Left hindlimb (tissue), 1 donor: ENCODE data around the gene IRGC.

Experiments
- DNase-seq: peaks from one replicate; pipeline ENCODE4 v3.0.0-alpha.2; 2018

IRGC gene

DNA sequence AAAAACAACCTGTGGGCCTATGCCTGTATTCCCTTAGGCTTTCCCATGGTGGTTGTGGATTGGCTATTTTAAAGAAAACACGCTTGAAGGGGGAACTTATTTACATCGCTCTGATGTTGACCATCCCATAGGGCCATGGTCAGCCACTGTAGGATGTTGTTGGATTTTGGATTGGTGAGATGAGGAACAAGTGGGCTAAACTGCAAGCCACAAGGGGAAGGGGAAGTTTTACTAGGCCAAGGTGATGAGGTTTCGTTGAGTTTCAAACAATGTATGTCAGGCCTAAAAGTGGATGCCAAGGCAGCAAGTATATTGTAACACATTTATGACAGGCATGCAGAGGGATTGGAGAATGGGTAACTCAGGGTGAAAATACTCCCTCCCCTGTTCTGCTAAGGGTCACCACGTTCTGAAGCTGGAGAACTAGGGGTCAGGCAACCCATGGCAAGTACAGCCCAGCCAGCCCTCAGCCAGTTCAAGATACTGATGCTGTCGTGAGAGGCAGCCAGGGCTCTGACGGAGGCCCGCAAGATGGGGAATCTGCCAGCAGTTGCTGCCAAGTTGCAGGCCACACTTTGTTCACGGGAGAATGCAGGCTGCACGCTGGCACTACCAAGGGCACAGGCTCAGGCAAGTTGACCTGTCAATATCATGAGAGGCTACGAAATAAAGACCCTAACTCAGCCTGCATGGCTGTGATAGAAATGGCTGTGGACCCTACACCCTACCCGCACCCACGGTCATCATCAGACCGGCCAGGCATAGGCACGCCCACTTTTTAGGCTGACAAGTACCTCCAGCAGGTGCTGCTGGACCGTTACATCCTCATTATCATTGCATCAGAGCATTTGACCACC is 11.1 kb downstream of the IRGC start:
- DNase-seq, result no peak

DNA sequence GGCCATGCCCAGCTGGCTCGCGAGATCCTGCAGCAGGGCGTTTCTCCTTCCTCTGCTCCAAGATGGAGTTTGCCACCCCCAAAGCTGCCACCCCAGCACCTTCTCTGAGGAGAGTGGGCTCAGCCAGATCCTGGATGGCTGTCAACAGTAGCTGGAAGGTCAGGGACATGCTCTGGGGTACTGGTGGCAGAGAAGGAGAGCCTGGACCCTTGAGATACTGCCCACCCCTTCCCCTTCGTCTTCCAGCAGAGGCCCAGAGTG is 11.6 kb downstream of the IRGC start:
- no peak for DNase-seq

DNA sequence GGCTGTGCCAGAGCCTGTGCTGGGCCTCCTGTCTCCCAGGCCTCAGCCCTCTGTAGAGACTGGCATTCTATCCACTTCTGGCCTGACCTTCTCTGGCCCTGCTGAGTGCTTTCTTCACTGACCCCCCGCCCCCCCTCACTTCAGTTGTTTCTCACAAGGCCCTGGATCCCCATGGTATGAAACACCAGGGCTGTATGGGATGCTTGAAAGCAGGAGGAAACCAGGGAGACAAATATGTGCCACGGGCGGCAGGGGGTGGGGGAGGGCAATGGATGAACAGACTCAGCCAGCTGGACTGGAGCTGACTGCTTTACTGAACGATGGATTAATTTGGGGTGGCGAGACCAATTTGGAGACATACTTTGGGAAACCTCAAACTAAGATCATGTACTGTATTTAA is 14.0 kb downstream of the IRGC start:
- no peak for DNase-seq

DNA sequence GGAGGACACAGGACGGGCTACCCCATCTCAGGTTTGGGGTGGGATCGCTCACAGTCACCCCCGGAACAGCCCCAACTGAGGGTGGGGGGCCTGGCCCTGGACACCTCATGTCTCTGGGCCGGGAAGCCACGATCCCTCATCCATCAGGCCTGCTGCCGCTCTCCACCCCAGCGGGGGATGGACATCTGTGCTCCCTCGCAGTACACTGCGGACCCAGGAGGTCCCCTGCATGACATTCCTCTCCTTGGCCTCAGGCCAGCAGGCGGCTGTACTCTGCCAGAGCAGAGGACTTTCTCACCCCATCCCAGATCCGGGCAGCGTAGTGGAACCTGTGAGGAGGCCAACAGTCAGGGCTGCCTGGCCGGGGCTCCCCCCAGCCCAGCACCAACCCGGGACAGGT is 15.5 kb downstream of the IRGC start:
- DNase-seq, result no peak

DNA sequence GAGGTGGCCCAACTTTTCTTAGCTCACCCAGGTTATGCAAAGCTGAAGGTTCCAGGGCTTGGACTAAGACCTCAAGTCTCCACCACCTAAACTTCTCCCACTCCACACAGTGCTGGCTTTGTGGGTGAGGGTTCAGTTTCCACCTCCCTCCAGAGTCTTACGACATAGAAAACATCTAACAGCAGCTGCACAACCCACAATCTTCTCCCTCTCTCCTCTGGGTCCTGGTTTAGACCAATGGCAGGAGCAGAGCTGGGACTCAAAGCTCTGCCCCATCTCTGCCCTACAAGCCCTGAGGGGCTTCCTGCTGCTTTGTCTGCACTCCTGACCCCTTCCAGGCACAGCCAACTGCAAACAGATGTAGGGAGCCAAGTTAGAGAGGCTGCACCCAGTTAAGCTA is 16.0 kb downstream of the IRGC start:
- no peak for DNase-seq

DNA sequence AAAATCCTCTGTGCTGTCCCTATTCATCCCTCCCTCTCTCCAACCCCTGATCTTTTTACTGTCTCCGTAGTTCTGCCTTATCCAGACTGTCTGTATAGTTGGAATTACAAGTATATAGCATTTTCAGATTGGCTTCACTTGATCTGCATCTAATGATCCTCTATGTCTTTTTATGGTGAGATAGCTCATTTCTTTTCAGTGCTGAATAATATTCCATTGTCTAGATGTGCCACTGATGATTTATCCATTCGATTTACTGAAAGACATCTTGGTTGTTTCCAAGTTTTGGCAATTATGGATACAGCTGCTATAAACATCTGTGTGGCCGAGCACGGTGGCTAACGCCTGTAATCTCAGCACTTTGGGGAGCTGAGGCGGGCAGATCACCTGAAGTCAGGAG is 19.1 kb downstream of the IRGC start:
- no peak for DNase-seq

DNA sequence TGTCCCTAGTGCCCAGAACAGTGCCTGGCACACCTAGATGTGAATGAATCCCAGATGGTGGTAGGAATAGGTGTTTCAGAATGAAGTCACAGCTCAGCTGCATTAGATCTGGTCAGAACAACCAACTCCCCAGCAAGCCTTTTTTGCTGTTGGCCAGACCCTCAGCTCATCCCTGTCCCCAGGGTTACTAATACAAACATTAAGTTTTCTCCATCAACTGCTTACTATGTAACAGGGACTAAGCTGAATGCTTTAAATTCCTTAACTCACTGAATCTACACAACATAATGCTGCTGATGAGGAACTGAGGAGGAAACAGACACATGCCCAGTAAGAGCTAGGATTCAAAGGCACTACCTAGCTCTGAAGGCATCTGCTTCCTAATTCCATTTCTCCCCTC is 20.1 kb downstream of the IRGC start:
- no peak for DNase-seq

DNA sequence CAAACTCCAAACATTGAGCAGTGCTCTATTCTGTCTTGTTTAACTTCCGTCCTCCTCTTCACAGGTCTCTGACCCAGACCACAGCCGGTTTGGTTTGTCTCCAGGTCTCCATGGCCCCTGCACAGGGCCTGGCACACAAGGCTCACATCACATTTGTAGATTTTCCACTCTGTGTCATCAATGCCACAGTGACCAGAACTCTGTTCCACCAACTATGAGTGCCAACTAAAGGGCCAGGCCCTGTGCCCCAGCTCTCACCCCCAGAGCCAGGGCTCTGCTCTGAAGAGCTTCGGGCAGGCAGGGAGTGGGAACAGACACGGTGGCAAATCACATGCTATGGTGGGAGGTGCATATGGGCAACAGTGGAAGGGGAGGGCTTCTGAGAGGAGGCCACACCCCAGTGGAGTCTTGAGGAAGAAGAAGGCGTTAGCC is 22.9 kb downstream of the IRGC start:
- no peak for DNase-seq

DNA sequence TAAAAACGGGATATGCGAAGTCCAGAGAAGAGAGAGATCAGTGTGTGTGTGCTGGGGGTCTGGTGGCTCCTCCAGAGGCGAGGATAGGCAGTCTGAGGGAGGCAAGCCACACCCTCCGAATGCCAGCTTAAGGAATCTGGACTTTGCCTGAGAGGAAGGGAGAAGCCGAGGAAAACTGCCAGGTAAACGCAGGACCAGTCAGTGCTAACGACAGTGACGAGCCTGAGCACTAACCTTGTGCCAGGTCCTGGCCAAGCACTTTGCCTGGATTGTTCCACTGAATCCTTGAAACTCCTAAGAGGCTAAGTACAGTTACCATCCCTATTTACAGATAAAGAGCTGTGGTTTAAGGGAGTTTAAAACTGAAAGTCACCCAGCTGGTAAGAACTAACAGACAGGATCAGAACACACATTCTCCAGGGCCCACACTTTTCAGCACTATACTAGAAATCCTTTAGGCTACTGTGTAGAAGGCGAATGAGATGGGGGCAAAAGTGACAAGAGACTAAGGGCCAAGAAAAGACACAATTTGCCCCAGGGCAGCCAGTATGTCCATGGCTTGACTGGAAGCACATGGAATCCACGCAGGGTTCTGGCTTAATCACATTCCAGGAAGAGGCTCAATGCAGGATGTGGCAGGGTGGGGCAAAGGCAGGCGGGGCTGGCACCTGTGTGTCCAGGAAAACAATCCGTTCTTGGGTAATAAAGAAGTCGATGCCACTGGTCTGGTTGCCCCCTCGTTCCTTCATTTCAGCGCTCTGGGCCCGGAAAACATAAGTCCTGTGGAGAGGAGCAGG is 23.8 kb downstream of the IRGC start:
- no peak for DNase-seq

DNA sequence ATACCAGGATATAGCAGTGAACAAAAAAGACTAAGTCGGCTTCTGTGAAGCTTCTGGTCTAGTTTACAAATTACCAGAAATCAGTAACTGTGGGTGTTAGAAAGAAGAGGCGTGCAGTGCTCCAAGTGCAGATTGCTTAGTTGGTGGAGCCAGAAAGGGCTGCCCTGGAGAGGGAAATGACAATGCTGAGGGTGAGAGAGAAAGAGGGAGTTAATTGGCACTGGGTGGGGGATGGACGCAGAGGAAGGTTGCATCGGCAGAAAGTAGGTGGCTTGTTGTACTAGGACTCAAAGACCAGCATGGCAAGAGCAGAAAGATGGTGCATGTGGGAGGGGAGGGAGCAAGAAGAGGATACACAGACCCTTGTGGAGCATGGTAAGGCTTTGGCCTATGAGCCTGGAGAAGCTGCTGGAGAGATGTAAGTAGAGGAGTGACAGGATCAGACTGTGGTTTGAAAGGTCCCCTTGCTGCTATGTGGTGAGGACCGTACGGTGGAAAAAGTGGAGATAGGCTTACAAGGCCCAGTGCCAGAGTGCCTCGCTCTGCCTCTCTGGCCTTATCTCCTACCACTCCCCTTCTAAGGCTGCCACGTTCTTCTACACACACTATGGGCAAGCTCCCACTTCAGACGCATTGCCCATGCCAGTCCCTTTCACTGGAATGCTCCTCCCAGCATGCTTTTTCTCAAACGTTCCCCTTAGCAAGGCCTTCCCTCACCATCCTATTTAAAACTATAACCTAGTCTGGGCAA is 25.4 kb downstream of the IRGC start:
- no peak for DNase-seq

DNA sequence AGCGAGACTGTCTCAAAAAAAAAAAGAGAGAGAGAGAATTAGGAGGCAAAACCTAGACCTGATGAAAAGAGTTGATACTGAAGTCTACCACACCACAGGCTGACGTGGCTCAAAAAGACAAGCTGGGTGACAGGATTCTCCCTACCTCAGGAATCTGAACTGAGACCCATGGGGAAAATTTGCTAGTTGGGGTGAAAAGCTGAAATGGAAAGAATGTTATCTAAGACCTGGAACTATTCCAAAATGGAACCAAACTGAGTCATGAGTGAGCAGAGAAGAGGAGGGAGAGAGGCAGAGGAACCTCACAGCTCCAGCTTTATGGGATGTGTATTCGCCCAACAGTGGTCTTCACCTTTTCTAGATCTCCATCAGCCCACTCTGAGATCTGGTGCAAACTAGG is 27.2 kb downstream of the IRGC start:
- DNase-seq, result no peak

DNA sequence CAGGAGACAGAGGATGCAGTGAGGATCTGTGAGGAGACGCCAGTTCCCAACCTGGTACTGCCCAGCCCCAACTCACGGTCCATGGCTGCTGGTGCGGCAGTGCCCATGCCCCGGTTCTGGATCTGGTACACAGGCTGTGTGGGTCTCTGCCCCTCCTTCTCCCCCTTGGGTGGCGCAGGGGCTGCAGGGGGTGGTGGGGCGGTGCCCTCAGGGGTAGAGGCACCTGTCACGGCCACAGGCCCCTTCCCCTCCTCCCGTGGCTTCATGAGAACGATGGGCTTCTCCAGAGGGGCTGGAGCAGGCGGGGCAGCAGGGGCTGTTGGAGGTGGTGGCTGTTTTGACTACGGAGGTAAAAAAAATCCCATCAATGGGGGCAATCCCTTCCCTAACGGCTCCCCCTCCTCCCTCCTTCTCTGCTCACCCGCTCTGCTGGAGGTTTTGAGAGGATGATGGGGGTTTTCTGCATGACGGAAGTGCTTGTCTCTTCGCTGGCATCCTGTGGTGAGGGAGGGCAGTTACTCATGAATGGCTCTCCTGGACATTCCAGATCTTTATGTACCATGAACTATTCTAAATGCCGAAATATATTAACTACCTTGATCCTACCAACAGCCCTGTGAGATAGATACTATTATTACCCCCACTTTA is 31.8 kb downstream of the IRGC start:
- no peak for DNase-seq

DNA sequence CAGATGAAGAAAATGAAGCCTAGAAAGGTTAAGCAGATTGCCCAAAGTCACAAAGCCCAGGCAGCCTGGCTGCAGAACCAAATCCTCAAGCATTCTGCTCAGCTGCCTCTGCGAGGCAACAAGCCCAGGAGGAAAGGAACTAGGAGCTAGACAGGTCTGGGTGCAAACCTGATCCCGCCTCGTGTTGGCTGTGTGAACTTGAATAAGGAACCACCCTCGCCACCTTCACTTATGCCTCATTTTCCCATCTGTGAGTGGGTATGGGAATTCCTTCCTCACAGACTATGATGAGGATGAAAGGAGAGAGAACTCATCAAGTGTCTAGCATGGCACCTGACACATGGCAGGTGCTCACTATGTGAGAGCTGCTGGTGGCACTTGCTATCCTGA is 32.3 kb downstream of the IRGC start:
- DNase-seq, result no peak

DNA sequence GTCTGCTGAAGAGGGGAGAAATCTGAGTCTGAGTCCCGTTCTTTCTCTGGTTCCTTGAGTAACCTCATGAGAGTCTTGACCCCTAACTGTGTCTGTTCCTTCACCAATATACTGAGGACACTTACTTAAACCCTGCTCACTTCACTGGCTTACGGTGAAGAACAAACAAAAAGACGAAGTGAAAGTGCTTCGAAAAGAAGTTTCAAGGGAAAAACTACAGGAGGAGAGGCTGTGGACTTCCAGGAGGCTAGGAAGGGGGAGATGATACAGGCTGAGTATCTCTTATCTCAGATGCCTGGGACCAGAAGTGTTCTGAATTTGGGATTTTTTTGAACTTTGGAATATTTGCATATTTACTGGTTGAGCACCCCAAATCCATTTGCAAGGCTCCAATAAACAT is 32.8 kb downstream of the IRGC start:
- no peak for DNase-seq

DNA sequence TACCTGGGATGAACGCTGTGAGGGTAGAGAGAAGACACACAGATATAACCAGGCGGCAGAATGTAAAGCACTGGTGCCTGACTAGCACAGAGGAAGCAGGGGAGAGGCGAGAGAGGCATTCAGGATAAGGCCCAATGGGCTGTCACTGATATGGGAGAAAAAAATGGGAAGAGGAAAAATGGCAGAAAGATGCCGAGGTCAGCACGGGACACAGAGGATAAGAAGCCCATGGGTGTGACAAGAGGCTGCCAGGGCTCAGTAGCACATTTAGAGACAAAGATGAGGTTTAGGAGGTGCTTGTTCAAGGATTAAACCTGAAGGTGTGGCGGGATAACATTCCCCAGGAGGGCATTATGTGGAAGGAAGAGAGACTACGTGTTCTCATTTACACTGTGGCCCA is 33.3 kb downstream of the IRGC start:
- no peak for DNase-seq

DNA sequence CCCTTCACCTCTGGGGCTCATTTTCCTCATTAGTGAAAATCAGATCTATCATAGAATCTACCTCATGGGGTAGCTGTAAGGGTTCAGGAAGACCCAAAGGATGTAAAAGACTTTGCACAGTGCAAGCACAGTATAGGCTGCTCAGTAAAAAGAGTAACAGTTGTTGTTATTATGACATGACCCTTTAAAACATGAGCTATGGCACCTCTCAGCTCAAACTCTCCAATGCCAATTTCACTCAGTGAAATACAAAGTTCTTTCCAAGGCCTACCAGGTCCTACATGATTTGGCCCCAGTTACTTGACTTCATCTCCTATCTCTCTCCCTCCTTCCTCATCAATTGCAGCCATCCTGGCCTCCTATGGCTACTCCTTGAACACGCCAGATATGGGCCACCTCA is 34.0 kb downstream of the IRGC start:
- DNase-seq, result no peak

DNA sequence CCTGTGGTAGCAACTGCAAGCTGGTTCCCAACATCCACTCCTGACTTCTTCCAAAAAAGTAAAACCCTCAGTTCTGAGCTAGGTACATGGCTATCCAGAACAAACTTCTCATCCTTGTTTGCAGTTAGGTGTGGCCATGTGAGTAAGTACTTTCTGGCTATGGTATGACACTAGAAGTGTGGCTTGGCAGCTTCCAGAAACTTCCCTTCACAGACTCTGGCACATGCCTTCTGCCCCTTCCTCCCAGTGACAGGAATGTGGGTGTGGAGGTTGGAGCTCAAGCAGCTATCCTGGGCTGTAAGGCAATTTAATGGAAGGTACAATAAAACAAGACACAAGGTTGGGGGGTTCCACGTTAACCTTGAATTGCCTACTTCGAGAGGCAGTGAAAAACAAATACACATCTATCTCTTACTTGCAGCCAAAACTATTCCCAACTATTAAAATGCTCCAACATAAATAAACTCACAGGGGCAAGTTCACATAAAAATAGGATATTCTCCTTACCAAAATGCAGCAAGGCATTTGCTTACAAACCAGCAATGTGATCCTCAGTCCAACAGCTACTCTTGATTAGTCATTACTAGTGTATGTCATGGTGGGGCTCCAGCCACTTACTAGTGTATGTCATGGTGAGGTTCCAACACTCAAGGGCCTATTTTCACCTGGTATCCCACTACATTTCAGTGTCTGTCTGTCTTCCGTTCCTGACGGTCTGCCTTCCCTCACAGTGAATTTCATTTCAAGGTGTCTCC is 35.8 kb downstream of the IRGC start:
- no peak for DNase-seq

DNA sequence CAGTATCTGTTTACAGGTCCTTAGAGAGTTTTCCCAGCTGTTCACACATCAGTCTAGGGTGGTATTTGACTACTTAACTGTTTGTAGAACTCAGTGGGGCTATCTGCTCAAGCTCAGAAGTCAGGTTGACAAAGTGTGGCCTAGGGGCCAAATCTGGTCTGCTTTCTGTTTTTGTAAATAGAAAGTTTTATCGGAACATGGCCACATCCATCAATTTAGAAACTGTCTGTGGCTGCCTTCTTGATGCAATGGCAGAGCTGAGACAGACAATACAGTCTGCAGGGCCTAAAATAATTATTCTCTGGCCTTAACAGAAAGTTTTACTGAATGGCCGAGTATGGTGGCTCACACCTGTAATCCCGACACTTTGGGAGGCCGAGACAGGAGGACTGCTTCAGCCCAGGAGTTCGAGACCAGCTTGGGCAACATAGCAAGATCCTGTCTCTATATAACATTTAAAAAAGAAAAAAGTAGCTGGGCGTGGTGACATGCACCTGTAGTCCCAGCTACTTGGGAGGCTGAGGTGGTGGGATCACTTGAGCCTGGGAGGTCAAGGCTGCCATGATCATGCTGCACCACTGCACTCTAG is 36.5 kb downstream of the IRGC start:
- no peak for DNase-seq

DNA sequence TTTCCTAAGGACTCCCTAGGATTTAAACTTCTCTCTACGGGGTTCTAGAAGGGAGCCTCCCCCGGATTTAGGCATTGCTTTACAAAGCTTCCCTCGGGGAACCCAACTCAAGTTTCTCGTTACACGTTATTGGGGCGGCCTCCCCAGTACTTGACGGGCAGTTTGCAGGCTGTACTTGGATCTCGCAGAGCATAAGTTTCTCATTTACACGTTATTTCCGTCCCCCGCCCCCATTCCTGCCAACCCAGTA is 38.3 kb downstream of the IRGC start:
- DNase-seq, result no peak

DNA sequence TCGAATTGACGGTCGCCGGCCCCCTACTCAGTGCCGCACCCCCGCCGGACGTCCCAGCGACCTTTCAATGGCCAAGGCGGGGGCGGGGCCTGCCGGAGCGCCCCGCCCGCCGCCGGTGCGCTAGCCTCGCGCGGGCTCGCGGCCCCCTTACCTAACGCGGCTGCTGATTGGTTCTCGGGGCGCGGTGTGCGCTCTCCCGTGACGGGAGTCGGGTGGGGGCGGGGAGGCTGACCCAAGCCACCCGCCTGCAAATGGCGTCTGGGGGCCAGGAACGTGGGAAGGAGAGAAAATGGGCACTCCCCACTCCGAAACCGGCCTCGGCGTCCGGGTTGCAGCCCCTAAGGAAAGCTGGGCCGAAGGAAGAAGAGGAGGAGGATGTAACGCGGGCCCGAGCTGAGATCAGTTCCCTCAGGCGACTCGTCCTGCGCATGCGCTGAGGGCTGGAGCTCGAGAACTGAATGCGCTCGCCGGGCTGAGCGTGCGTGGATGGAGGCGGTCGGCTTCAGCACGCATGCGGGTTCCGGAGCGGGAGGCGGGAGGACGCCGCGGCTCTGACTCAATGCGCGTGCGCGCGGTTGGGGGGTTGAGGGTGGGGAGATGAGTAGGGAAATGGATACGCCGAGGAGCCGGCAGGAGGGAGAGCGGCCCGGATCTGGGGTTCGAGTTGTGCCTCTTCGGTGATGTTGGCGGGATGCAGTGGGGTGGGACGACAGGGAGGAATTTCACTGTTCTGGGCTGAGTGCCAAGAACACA is 38.8 kb downstream of the IRGC start, which contains the start of gene SMG9:
Gene SMG9, minus strand, starts transcription at position 460 of the 753 bp plus-strand sequence. CDS start 4,221 bp downstream, outside the sequence.
- DNase-seq, result peak; percentile 99

DNA sequence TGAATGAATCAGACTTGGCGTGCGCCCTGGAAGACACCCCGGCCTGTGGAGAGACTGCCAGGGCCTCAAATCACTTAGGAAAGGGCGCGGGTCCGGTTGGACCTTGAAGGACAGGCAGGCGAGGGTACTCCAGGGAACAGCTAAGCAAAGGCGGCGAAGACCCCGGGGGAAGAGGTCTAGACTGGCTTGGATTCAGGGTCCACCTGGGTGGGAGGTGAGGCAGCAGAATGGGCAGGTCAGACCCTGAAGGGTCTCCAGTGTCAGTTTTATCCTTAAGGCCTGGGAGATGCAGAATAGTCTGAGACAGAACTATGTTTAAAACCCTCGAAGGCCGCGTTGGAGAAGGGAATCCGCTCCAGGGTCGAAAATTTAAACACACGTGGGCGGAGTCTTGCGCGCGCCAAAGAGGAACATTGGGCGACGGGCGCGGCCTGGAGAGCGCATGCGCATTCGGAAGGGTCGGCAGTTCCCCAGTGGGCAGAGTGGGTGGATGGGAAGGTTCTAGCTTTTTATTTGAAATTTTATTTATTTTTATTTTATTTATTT is 39.5 kb downstream of the IRGC start:
- DNase-seq, result peak; percentile 87
